Stimulated activated CD8-positive, alpha-beta memory T cell treated with anti-CD3 and anti-CD28 coated beads, Interleukin-12 subunit alpha, Interleukin-12 subunit beta, amount 100 ng/mL, for 24 hours (primary cell): ENCODE results near the gene ERRFI1.
"Not testable (repeated sequence)": the region's sequence is repeated elsewhere in the genome, so short reads cannot be mapped to it uniquely, and the experiment has no call there.

Source experiments
- DNase-seq: peaks from one replicate; pipeline ENCODE4 v3.0.0-alpha.2; 2020; ENCODE audit errors: extremely low read depth

Gene ERRFI1

GRCh38 chr1:8026153-8026975 is at the start of gene ERRFI1:
TSS of gene ERRFI1 (minus strand) at chr1:8026309. CDS start at chr1:8015619, 10,690 bp downstream.
- DNase-seq, result peak; percentile 58

GRCh38 chr1:8075511-8076051 is 49.5 kb upstream of the ERRFI1 start:
- no peak for DNase-seq

GRCh38 chr1:8073112-8073855 is 47.2 kb upstream of the ERRFI1 start:
- no peak for DNase-seq

- no peak for DNase-seq
Observed at GRCh38 chr1:8070381-8070811, 44.3 kb upstream of the ERRFI1 start.

- DNase-seq, result not testable (repeated sequence)
Observed at GRCh38 chr1:8069614-8070320, 43.7 kb upstream of the ERRFI1 start.

GRCh38 chr1:8065369-8065768 is 39.3 kb upstream of the ERRFI1 start:
- no peak for DNase-seq

- DNase-seq, result no peak
Observed at GRCh38 chr1:8063298-8064036, 37.4 kb upstream of the ERRFI1 start.

- no peak for DNase-seq
Observed at GRCh38 chr1:8062861-8063260, 36.8 kb upstream of the ERRFI1 start.

- no peak for DNase-seq
Observed at GRCh38 chr1:8061673-8062386, 35.7 kb upstream of the ERRFI1 start.

GRCh38 chr1:8061210-8061609 is 35.1 kb upstream of the ERRFI1 start:
- no peak for DNase-seq

- DNase-seq, result no peak
Observed at GRCh38 chr1:8059161-8059622, 33.1 kb upstream of the ERRFI1 start.

GRCh38 chr1:8057779-8058178 is 31.7 kb upstream of the ERRFI1 start:
- DNase-seq, result not testable (repeated sequence)

GRCh38 chr1:8055973-8056372 is 29.9 kb upstream of the ERRFI1 start:
- DNase-seq, result no peak

GRCh38 chr1:8053878-8054567 is 27.9 kb upstream of the ERRFI1 start:
- no peak for DNase-seq

- DNase-seq, result no peak
Observed at GRCh38 chr1:8051650-8052049, 25.5 kb upstream of the ERRFI1 start.

- not testable (repeated sequence) for DNase-seq
Observed at GRCh38 chr1:8049229-8049628, 23.1 kb upstream of the ERRFI1 start.

- DNase-seq, result no peak
Observed at GRCh38 chr1:8047686-8048445, 21.8 kb upstream of the ERRFI1 start.

GRCh38 chr1:8047112-8047511 is 21.0 kb upstream of the ERRFI1 start:
- no peak for DNase-seq

GRCh38 chr1:8046391-8046790 is 20.3 kb upstream of the ERRFI1 start:
- no peak for DNase-seq
